AG04449 (cell line): ENCODE data around the gene COPS4.

Source experiments
- CTCF ChIA-PET: fragments of 350-600 bp; formaldehyde crosslinking; extraction: SDS; loops from one replicate; lab custom pipeline; 2021; ENCODE audit warnings: antibody characterized with exemption; lab: Yijun Ruan, JAX
- POLR2A ChIA-PET: fragments of 400-600, 350-600 bp; formaldehyde crosslinking; extraction: SDS; loops from one replicate; lab custom pipeline; 2020; ENCODE audit warnings: antibody characterized with exemption, inconsistent platforms; lab: Yijun Ruan, JAX
- DNase-seq: peaks from one replicate; pipeline ENCODE4 v3.0.0-alpha.2; 2010; ENCODE audit warnings: low read depth, low spot score
- H3K4me3 ChIP-seq: 2 replicates; pipeline ENCODE4 v1.5.1; 2011; ENCODE audit warnings: low read depth, mild to moderate bottlenecking, control low read depth, low read length
- CTCF ChIP-seq: IDR thresholded peaks from one replicate; pipeline ENCODE4 v1.5.1; 2011; ENCODE audit warnings: mild to moderate bottlenecking, moderate library complexity, low read length, control low read depth, inconsistent platforms; ENCODE audit not compliant: insufficient read depth; ENCODE audit errors: missing control alignments

COPS4 gene

GRCh38 chr4:83112678-83113428 is 77.9 kb downstream of the COPS4 start:
- no peak for TF ChIP-seq CTCF
- no peak overlapping the region for H3K4me3 ChIP-seq
- CTCF ChIA-PET = interaction anchor here (0.8 to 4.3 kb wide), 7 partner anchors 11 to 148 kb away, joined by 3 to 42 read pairs (median 9); no protein-coding TSS in a partner anchor
- POLR2A ChIA-PET = interaction anchor here (0.9 to 1.5 kb wide), 3 partner anchors 37 to 144 kb away, joined by 3 to 4 read pairs (median 4); no protein-coding TSS in a partner anchor
- no peak for DNase-seq

DNA sequence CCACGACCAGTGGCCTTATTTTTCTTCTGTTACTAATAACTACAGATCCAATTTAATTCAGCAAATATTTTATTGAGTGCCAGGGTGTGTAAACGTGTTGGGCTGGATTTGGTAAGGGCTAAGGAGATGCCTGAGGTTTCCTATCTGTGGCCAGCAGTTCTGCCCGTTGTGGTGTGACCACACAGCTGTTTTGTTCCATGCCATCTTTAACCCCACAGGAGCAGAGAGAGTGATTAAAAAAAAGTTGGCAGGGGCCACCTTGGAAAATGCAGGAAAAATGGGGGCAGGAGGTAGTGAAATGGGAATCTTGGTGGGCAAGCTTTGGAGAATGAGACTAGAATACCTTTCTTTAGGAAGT is 78.4 kb downstream of the COPS4 start:
- CTCF ChIA-PET = interaction anchor here (0.8 to 4.3 kb wide), 7 partner anchors 10 to 148 kb away, joined by 3 to 42 read pairs (median 9); no protein-coding TSS in a partner anchor
- no peak overlapping the region for H3K4me3 ChIP-seq
- no peak for TF ChIP-seq CTCF
- POLR2A ChIA-PET = interaction anchor here (0.6 to 1.5 kb wide), 4 partner anchors 38 to 144 kb away, joined by 3 to 4 read pairs (median 4); no protein-coding TSS in a partner anchor
- no peak for DNase-seq

- ChIA-PET POLR2A (no interaction called here), CTCF (interaction anchor here (1.4 to 3.8 kb wide), 4 partner anchors 36 to 146 kb away, joined by 3 to 27 read pairs (median 12); no protein-coding TSS in a partner anchor)
- no peak within 1 kb of the TSS for H3K4me3 ChIP-seq
- TF ChIP-seq CTCF = no peak
- no peak for DNase-seq
Observed at GRCh38 chr4:83114576-83114975, 79.6 kb downstream of the COPS4 start, which contains the start of gene PLAC8. Gene PLAC8, minus strand, starts transcription at chr4:83114729. Its CDS starts 6,808 bp downstream, at chr4:83107921.

GRCh38 chr4:83115000-83115399 is 80.0 kb downstream of the COPS4 start:
- POLR2A ChIA-PET = no interaction called here
- no peak overlapping the region for H3K4me3 ChIP-seq
- no peak for DNase-seq
- TF ChIP-seq CTCF = no peak
- CTCF ChIA-PET = interaction anchor here (1.4 to 3.8 kb wide), 4 partner anchors 36 to 146 kb away, joined by 3 to 27 read pairs (median 12); no protein-coding TSS in a partner anchor

DNA sequence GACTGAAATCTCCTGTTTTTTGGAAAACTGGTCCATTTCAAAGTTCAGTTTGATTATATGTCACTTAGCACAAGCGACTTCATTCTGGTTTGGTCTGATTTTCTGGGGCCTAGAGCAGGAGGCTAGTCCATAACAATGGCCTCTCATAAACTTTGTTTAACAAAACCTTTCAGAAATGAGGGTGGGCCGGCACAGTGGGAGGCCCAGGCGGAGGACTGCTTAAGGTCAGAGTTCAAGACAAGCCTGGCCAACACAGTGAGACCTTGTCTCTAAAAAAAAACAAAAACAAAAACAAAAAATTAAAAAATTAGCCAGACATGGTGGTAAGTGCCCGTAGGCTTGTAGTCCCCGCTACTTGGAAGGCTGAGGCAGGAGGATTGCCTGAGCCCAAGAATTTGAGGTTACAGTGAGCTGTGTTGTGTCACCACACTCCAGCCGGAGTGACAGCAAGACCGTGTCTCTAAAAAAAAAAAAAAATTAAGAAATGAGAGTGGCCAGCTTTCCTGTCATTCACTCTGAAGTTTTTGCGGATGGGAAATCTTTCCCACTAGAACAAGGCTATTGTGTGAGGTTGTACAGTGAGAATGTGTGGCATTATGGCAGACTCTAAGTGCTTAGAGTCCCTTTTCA is 80.8 kb downstream of the COPS4 start:
- CTCF ChIA-PET = interaction anchor here (2.0 to 3.8 kb wide), 3 partner anchors 41 to 145 kb away, joined by 6 to 27 read pairs (median 18); no protein-coding TSS in a partner anchor
- POLR2A ChIA-PET = no interaction called here
- no peak for TF ChIP-seq CTCF
- no peak for DNase-seq
- H3K4me3 ChIP-seq = no peak overlapping the region

DNA sequence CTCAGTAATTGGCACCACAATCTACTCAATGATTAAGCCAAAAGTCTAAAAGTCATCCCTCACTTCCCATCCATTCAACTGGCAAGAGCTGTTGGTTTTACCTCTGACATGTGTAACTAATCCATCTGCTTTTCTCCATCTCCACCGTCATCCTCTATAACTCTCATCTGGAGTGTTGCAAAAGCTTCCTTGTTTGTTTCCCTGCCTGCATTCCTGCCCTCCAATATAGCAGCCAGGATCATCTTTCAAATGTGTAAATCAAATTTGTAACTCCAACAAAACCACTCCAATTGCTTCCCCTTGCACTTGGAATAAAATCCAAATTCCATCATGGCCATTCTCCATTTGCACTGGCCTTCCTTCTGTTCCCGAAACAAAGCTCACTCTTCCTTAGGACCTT is 83.9 kb downstream of the COPS4 start:
- no peak for TF ChIP-seq CTCF
- no peak overlapping the region for H3K4me3 ChIP-seq
- DNase-seq = no peak
- POLR2A ChIA-PET = no interaction called here
- CTCF ChIA-PET = interaction anchor here (2.0 kb wide), 1 partner anchor 8 kb away, joined by 8 read pairs; no protein-coding TSS in a partner anchor
